HEK293T (cell line): ENCODE data around the gene AMZ2.

Source experiments
- BHLHE40 ChIP-seq: fragments of 450-650 bp; IDR thresholded peaks from 2 replicates; pipeline ENCODE4 v1.6.1; 2016; ENCODE audit warnings: mild to moderate bottlenecking, moderate library complexity, borderline replicate concordance
- ELF4 ChIP-seq: fragments of 450-650 bp; IDR thresholded peaks from 2 replicates; pipeline ENCODE4 v1.6.1; 2017; ENCODE audit warnings: antibody characterized with exemption
- SP1 ChIP-seq: fragments of 450-650 bp; IDR thresholded peaks from 2 replicates; pipeline ENCODE4 v1.6.1; 2017
- TARDBP ChIP-seq: fragments of 450-650 bp; IDR thresholded peaks from 2 replicates; pipeline ENCODE4 v1.6.1; 2016
- ZNF384 ChIP-seq: fragments of 450-650 bp; IDR thresholded peaks from 2 replicates; pipeline ENCODE4 v1.6.1; 2016

GRCh38 chr17:68238871-68239253, 9.0 kb upstream of the AMZ2 start:
- TF ChIP-seq TARDBP (no peak), ELF4 (no peak), ZNF384 (no peak), BHLHE40 (no peak), SP1 (no peak)
